H9 (cell line): ENCODE results near the gene GLRA3. TPM values are rescaled to one million over a fixed set of nuclear protein-coding genes. Genes with fewer than 3 reads are reported as not detected.

ENCODE experiments used
- DNase-seq: peaks from one replicate; pipeline ENCODE4 v3.0.0-alpha.2; 2017
- H2AFZ ChIP-seq: one replicate; pipeline ENCODE4 v1.6.1; 2013; ENCODE audit warnings: mild to moderate bottlenecking, low read length, control low read depth, moderate library complexity
- H2AK5ac ChIP-seq: 2 replicates; pipeline ENCODE4 v1.6.1; 2013; ENCODE audit warnings: low read length, control low read depth, mixed read lengths; ENCODE audit not compliant: insufficient read length
- H2BK120ac ChIP-seq: one replicate; pipeline ENCODE4 v1.6.1; 2013; ENCODE audit warnings: low read depth, mild to moderate bottlenecking, low read length, control low read depth, inconsistent platforms; ENCODE audit not compliant: poor library complexity, severe bottlenecking
- H2BK12ac ChIP-seq: 2 replicates; pipeline ENCODE4 v1.6.1; 2013; ENCODE audit warnings: low read length, control low read depth, mixed read lengths, low read depth; ENCODE audit not compliant: insufficient read length
- H2BK15ac ChIP-seq: 2 replicates; pipeline ENCODE4 v1.6.1; 2013; ENCODE audit warnings: low read depth, low read length, control low read depth
- H2BK20ac ChIP-seq: one replicate; pipeline ENCODE4 v1.6.1; 2013; ENCODE audit warnings: low read depth, mild to moderate bottlenecking, low read length, control low read depth, inconsistent platforms; ENCODE audit not compliant: poor library complexity, severe bottlenecking
- H2BK5ac ChIP-seq: 2 replicates; pipeline ENCODE4 v1.6.1; 2013; ENCODE audit warnings: low read length, control low read depth, mixed read lengths; ENCODE audit not compliant: insufficient read length
- H3K14ac ChIP-seq: 2 replicates; pipeline ENCODE4 v1.6.1; 2013; ENCODE audit warnings: low read length, control low read depth; ENCODE audit not compliant: insufficient read depth
- H3K18ac ChIP-seq: 2 replicates; pipeline ENCODE4 v1.6.1; 2013; ENCODE audit warnings: low read depth, mild to moderate bottlenecking, mixed read lengths, low read length, control low read depth; ENCODE audit not compliant: insufficient read length
- H3K23ac ChIP-seq: 2 replicates; pipeline ENCODE4 v1.6.1; 2013; ENCODE audit warnings: low read length, control low read depth, mixed read lengths, low read depth; ENCODE audit not compliant: insufficient read length
- H3K23me2 ChIP-seq: 2 replicates; pipeline ENCODE4 v1.6.1; 2013; ENCODE audit warnings: low read depth, mild to moderate bottlenecking, mixed read lengths, low read length, control low read depth; ENCODE audit not compliant: insufficient read length, poor library complexity, severe bottlenecking
- H3K27ac ChIP-seq: 2 replicates; pipeline ENCODE4 v1.5.1; 2013; ENCODE audit warnings: low read length, control low read depth, mixed read lengths, low read depth; ENCODE audit not compliant: insufficient read length
- H3K27me3 ChIP-seq: 2 replicates; pipeline ENCODE4 v1.6.1; 2013; ENCODE audit warnings: low read length, control low read depth, inconsistent platforms; ENCODE audit not compliant: insufficient read depth
- H3K4ac ChIP-seq: 2 replicates; pipeline ENCODE4 v1.6.1; 2013; ENCODE audit warnings: low read depth, mild to moderate bottlenecking, control low read depth, inconsistent platforms, low read length, moderate library complexity
- H3K4me1 ChIP-seq: 2 replicates; pipeline ENCODE4 v1.6.1; 2013; ENCODE audit warnings: low read length, control low read depth, inconsistent platforms; ENCODE audit not compliant: insufficient read depth
- H3K4me2 ChIP-seq: 2 replicates; pipeline ENCODE4 v1.6.1; 2013; ENCODE audit warnings: low read length, control low read depth, mixed read lengths; ENCODE audit not compliant: insufficient read length, insufficient read depth
- H3K56ac ChIP-seq: 2 replicates; pipeline ENCODE4 v1.6.1; 2013; ENCODE audit warnings: low read depth, mild to moderate bottlenecking, mixed read lengths, low read length, control low read depth; ENCODE audit not compliant: insufficient read length
- H3K79me1 ChIP-seq: 2 replicates; pipeline ENCODE4 v1.6.1; 2013; ENCODE audit warnings: low read depth, mild to moderate bottlenecking, moderate library complexity, low read length, control low read depth, inconsistent platforms; ENCODE audit not compliant: insufficient read depth, poor library complexity, severe bottlenecking
- H3K79me2 ChIP-seq: 2 replicates; pipeline ENCODE4 v1.6.1; 2013; ENCODE audit warnings: low read length, control low read depth, inconsistent platforms; ENCODE audit not compliant: insufficient read depth
- H3K9ac ChIP-seq: 2 replicates; pipeline ENCODE4 v1.6.1; 2013; ENCODE audit warnings: low read length, control low read depth, mixed read lengths; ENCODE audit not compliant: insufficient read length; ENCODE audit errors: extremely low read depth
- H3K9me3 ChIP-seq: one replicate; pipeline ENCODE4 v1.6.1; 2013; ENCODE audit warnings: low read depth, low read length, inconsistent platforms; ENCODE audit not compliant: control insufficient read depth
- H3T11ph ChIP-seq: one replicate; pipeline ENCODE4 v1.6.1; 2013; ENCODE audit warnings: mild to moderate bottlenecking, low read length, control low read depth, inconsistent platforms
- H4K20me1 ChIP-seq: one replicate; pipeline ENCODE4 v1.6.1; 2013; ENCODE audit not compliant: control insufficient read depth, insufficient read length, insufficient read depth
- H4K5ac ChIP-seq: 2 replicates; pipeline ENCODE4 v1.6.1; 2013; ENCODE audit warnings: low read depth, mild to moderate bottlenecking, mixed read lengths, low read length, control low read depth; ENCODE audit not compliant: insufficient read length
- H4K8ac ChIP-seq: replicated peaks from 2 replicates; pipeline ENCODE4 v1.6.1; 2013; ENCODE audit warnings: low read length, control low read depth, mixed read lengths, low read depth; ENCODE audit not compliant: insufficient read length
- H4K91ac ChIP-seq: 2 replicates; pipeline ENCODE4 v1.6.1; 2013; ENCODE audit warnings: low read depth, mild to moderate bottlenecking, moderate library complexity, mixed read lengths, low read length, control low read depth; ENCODE audit not compliant: insufficient read length
- H3K27ac Mint-ChIP-seq, 3 experiments: 2 replicates in 2 of 3; 3 replicates in 1 of 3; pipeline ENCODE4 v1.8.0; 2020 to 2021; ENCODE audit warnings: mixed read lengths in 3 of 3, mild to moderate bottlenecking in 1 of 3, moderate library complexity in 1 of 3
- H3K27me3 Mint-ChIP-seq: 2 replicates; pipeline ENCODE4 v1.8.0; 2021; ENCODE audit warnings: low read depth, mild to moderate bottlenecking, moderate library complexity, mixed read lengths
- H3K36me3 Mint-ChIP-seq, 3 experiments: 2 replicates in 2 of 3; 3 replicates in 1 of 3; pipeline ENCODE4 v1.8.0; 2020 to 2021; ENCODE audit warnings: low read depth in 3 of 3, mixed read lengths in 3 of 3; ENCODE audit not compliant: insufficient read depth in 1 of 3
- H3K4me1 Mint-ChIP-seq, 2 experiments: 2 replicates each; pipeline ENCODE4 v1.8.0; 2020; ENCODE audit warnings: mixed read lengths in 2 of 2
- H3K4me3 Mint-ChIP-seq, 2 experiments: 2 replicates in 1 of 2; 3 replicates in 1 of 2; pipeline ENCODE4 v1.8.0; 2020 to 2021; ENCODE audit warnings: mild to moderate bottlenecking in 2 of 2, mixed read lengths in 2 of 2, moderate library complexity in 1 of 2
- H3K9me3 Mint-ChIP-seq, 2 experiments: 2 replicates in 1 of 2; 3 replicates in 1 of 2; pipeline ENCODE4 v1.8.0; 2020; ENCODE audit warnings: mild to moderate bottlenecking in 2 of 2, mixed read lengths in 2 of 2, moderate library complexity in 1 of 2
- total RNA-seq: library from RNA; stranded (reverse); gene quantifications from 2 replicates; pipeline ENCODE4 v1.2.1, GENCODE V29; 2021
- TF ChIP-seq, protein P1 (sequence below): fragments of 200-600 bp; sonication (generic); conservative IDR thresholded peaks from 3 replicates; pipeline ENCODE4 v1.8.0; 2021; ENCODE audit warnings: antibody characterized with exemption, mild to moderate bottlenecking

The GLRA3 gene
- total RNA-seq, 1 experiment from 2014 or later, result 0.09 TPM

DNA sequence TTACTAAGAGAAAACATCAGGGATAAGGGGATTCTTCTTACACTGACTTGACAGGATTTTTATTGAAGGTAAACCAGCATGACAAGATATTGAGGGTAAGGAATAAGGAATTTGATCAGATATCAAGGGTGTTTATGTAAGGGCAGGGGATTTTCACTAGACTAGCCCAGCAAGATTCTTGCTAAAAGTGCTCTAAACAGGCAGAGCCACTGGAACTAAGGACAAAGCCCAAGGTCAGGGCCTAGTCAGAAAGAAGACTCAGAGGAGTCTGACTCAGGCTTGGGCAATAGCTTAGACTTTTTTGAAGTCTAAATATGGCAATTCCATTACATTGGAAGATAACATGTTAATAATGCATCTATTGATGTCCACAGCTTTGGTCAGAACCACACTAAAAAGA, 6.5 kb upstream of the GLRA3 start:
- Histone ChIP-seq H2BK12ac (no peak overlapping the region), H4K91ac (no peak overlapping the region), H4K5ac (no peak overlapping the region), H2BK20ac (no peak overlapping the region), H3K9me3 (no peaks in the 10 kb centered on the region), H3K4ac (no peak overlapping the region), H2BK15ac (no peak overlapping the region), H2AK5ac (no peak overlapping the region), H2AFZ (no peak overlapping the region), H3K14ac (no peak overlapping the region), H3K9ac (no peak overlapping the region), H3K27me3 (no peaks in the 10 kb centered on the region), H3K18ac (no peak overlapping the region), H3T11ph (no peak overlapping the region), H4K8ac (no peak overlapping the region), H4K20me1 (no peaks in the 10 kb centered on the region), H3K56ac (no peak overlapping the region), H3K23me2 (no peaks in the 10 kb centered on the region), H3K23ac (no peak overlapping the region), H3K4me2 (no peak overlapping the region), H3K4me1 (no peaks in the 10 kb centered on the region), H2BK5ac (no peak overlapping the region), H2BK120ac (no peak overlapping the region), H3K79me2 (no peaks in the 10 kb centered on the region), H3K79me1 (no peaks in the 10 kb centered on the region), H3K27ac (no peak overlapping the region)
- TF ChIP-seq, protein P1, sequence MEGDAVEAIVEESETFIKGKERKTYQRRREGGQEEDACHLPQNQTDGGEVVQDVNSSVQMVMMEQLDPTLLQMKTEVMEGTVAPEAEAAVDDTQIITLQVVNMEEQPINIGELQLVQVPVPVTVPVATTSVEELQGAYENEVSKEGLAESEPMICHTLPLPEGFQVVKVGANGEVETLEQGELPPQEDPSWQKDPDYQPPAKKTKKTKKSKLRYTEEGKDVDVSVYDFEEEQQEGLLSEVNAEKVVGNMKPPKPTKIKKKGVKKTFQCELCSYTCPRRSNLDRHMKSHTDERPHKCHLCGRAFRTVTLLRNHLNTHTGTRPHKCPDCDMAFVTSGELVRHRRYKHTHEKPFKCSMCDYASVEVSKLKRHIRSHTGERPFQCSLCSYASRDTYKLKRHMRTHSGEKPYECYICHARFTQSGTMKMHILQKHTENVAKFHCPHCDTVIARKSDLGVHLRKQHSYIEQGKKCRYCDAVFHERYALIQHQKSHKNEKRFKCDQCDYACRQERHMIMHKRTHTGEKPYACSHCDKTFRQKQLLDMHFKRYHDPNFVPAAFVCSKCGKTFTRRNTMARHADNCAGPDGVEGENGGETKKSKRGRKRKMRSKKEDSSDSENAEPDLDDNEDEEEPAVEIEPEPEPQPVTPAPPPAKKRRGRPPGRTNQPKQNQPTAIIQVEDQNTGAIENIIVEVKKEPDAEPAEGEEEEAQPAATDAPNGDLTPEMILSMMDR, result no peak
- Mint-ChIP-seq H3K4me1 (peaks cover 0 to 5% of the 10 kb centered on the region in 2 experiments; a peak in 1 of 4 replicates), H3K9me3 (no peaks in the 10 kb centered on the region), H3K4me3 (no peak overlapping the region), H3K27ac (no peak overlapping the region), H3K36me3 (no peaks in the 10 kb centered on the region), H3K27me3 (no peaks in the 10 kb centered on the region)
- DNase-seq, result no peak
